ENCODE data around the gene OGFOD3.

The OGFOD3 gene

DNA sequence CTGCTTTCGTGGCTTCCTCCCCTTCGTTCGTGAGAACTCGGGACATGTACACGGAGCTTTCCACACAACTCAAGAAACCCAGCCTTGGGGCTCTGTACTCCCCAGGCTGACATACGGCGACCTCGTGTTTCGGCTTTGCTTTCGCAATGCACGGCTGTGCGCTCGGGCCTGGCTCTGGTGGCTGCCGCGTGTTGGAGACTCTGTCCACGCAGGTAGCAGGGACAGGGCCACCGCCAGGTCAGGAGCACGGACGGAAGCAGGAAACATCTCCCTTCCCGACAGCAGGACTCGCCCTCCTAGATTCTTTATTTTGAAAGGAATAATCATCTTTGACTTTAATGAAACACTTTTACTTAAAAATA is 29.5 kb downstream of the OGFOD3 start:
- no peaks in the 10 kb centered on the region for H3K9me3 ChIP-seq (replicated peaks; ENCODE audit: low read length)
- H3K4me3 ChIP-seq (ENCODE audit: low read length): no peak overlapping the region
- no peak overlapping the region for H3K4me2 ChIP-seq (ENCODE audit: low read length)
- no peak overlapping the region for H3K9ac ChIP-seq (ENCODE audit: low read depth, low read length)
- peaks cover 14% of the 10 kb centered on the region for H3K4me1 ChIP-seq (ENCODE audit: control insufficient read depth, insufficient read depth, low read length)
- H3K36me3 ChIP-seq (ENCODE audit: insufficient read depth, low read length): peaks cover 6% of the 10 kb centered on the region
- H3K27me3 ChIP-seq (ENCODE audit: control insufficient read depth, insufficient read depth, low read length): peaks cover 44% of the 10 kb centered on the region

DNA sequence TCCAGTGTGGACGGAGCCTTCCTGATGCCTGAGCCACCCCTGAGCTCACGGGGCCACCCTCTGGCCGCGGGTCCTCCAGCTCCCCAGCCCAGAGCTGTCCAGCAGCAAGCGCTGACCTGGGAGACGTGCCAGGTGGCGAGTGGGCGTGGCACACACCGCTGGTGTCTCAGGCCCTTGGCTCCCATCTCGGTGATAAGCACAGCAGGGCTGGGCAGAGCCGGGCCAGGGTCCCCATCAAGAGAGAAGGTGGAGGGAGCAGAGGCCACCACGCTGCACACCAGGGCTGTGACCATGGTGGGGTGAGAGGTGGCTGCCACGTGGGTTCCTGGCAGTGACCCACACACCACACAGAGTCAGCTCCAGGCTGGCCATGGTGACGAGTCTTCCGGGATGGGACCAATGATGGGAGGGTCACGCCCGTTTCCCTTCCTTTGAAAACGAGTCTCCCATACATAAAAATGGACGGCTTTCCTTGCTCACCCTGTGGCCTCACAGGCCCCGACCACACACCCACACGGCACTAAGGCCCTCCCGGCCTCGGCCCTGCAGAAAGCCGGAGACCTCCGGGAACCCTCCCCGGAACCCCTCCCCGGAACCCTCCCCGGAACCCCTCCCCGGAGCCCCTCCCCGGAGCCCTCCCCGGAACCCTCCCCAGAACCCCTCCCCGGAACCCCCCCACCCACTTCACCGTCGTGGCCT is 30.0 kb downstream of the OGFOD3 start:
- peaks cover 4% of the 10 kb centered on the region for H3K36me3 ChIP-seq (ENCODE audit: insufficient read depth, low read length)
- H3K9ac ChIP-seq (ENCODE audit: low read depth, low read length): no peak overlapping the region
- no peak overlapping the region for H3K4me3 ChIP-seq (ENCODE audit: low read length)
- peaks cover 14% of the 10 kb centered on the region for H3K4me1 ChIP-seq (ENCODE audit: control insufficient read depth, insufficient read depth, low read length)
- peak overlapping the region; percentile 7 for H3K4me2 ChIP-seq (ENCODE audit: low read length)
- H3K9me3 ChIP-seq (replicated peaks; ENCODE audit: low read length): no peaks in the 10 kb centered on the region
- H3K27me3 ChIP-seq (ENCODE audit: control insufficient read depth, insufficient read depth, low read length): peaks cover 49% of the 10 kb centered on the region

DNA sequence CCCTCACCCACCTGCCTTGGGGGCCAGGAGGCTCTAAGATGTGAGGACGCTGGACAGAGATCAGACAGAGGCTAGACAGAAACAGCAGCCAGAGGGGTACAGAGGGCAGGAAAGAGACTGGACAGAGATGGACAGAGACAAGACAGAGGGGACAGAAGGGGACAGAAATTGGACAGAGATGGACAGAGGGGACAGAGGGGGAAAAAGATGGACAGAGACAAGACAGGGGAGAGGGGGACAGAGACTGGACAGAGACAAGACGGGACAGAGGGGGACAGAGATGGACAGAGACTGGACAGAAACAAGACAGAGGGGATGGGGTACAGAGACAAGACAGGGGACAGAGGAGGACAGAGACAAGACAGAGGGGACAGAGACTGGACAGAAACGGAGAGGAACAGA is 30.7 kb downstream of the OGFOD3 start:
- Histone ChIP-seq H3K4me1 (ENCODE audit: control insufficient read depth, insufficient read depth, low read length) (peaks cover 14% of the 10 kb centered on the region), H3K9ac (ENCODE audit: low read depth, low read length) (no peak overlapping the region), H3K4me2 (ENCODE audit: low read length) (no peak overlapping the region), H3K27me3 (ENCODE audit: control insufficient read depth, insufficient read depth, low read length) (peaks cover 50% of the 10 kb centered on the region), H3K9me3 (replicated peaks; ENCODE audit: low read length) (no peaks in the 10 kb centered on the region), H3K36me3 (ENCODE audit: insufficient read depth, low read length) (no peaks in the 10 kb centered on the region), H3K4me3 (ENCODE audit: low read length) (no peak overlapping the region)

DNA sequence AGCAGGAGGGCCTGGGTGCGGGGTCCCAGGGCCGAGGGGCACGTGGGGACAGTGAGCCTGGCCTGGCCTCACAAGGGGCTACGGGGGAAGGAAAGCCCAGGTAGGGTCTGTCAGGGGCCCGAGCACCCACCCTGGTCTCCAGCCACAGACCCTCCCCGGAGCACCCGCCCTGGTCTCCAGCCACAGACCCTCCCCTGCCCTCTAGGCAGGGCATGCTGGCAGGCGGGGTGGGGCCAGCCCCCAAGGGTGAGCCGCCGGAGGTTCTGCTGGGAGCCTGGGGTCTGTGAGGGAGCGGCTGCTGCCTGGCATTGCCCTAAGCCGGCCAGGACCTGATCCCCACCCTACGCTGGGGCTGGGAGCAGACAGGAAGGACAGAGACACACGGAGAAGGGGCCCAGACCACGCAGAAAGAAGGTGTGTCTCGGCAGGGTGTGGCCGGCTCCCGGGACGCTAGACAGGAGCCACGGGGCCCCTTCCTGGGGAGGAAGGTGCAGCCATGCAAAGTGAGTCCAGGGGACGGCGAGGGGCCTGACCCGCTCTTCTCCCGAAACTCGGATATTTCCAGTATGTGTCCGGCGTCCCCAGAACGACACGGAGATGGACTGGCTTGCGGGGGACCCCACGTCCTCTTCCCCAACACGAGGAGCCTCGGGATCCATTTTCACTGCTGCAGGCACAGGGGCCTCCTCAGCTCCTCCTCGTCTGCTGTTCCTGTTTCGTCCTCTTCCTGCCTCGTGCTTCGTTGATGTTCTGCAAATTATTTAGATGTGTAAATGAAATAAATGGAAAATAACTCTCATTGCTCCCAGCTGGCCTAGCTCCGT is 31.3 kb downstream of the OGFOD3 start:
- Histone ChIP-seq H3K27me3 (ENCODE audit: control insufficient read depth, insufficient read depth, low read length) (peaks cover 50% of the 10 kb centered on the region), H3K4me2 (ENCODE audit: low read length) (no peak overlapping the region), H3K9ac (ENCODE audit: low read depth, low read length) (no peak overlapping the region)

DNA sequence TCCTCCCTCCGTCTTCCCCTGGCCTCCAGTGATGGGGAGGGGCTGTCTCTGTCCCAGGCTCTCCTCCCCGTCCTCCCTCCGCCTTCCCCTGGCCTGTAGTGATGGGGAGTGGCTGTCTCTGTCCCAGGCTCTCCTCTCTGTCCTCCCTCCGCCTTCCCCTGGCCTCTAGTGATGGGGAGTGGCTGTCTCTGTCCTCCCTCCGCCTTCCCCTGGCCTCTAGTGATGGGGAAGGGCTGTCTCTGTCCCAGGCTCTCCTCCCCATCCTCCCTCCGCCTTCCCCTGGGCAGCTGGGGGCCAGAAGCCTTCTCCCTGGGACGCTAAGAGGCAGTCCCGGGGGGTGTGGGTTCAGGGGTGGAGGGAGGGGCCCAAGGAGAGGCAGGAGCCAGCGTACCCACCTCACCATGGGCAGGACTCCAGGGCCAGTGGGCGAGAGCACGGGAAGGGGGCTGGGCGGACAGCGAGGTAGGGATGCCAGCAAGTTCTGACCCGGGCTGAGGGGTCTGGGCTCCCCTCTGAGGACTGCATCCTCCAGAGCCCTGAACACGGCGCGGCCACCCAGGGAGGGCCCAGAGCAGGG is 32.0 kb downstream of the OGFOD3 start:
- no peaks in the 10 kb centered on the region for H3K9me3 ChIP-seq (replicated peaks; ENCODE audit: low read length)
- H3K9ac ChIP-seq (ENCODE audit: low read depth, low read length): no peak overlapping the region
- H3K4me1 ChIP-seq (ENCODE audit: control insufficient read depth, insufficient read depth, low read length): peaks cover 17% of the 10 kb centered on the region
- H3K36me3 ChIP-seq (ENCODE audit: insufficient read depth, low read length): no peaks in the 10 kb centered on the region
- H3K4me3 ChIP-seq (ENCODE audit: low read length): no peak overlapping the region
- peaks cover 54% of the 10 kb centered on the region for H3K27me3 ChIP-seq (ENCODE audit: control insufficient read depth, insufficient read depth, low read length)
- H3K4me2 ChIP-seq (ENCODE audit: low read length): no peak overlapping the region

More for the DNA sequence above, 31.3 kb downstream of the OGFOD3 start:
- no peaks in the 10 kb centered on the region for H3K9me3 ChIP-seq (replicated peaks; ENCODE audit: low read length)
- H3K36me3 ChIP-seq (ENCODE audit: insufficient read depth, low read length): no peaks in the 10 kb centered on the region
- no peak overlapping the region for H3K4me3 ChIP-seq (ENCODE audit: low read length)
- H3K4me1 ChIP-seq (ENCODE audit: control insufficient read depth, insufficient read depth, low read length): peaks cover 14% of the 10 kb centered on the region

DNA sequence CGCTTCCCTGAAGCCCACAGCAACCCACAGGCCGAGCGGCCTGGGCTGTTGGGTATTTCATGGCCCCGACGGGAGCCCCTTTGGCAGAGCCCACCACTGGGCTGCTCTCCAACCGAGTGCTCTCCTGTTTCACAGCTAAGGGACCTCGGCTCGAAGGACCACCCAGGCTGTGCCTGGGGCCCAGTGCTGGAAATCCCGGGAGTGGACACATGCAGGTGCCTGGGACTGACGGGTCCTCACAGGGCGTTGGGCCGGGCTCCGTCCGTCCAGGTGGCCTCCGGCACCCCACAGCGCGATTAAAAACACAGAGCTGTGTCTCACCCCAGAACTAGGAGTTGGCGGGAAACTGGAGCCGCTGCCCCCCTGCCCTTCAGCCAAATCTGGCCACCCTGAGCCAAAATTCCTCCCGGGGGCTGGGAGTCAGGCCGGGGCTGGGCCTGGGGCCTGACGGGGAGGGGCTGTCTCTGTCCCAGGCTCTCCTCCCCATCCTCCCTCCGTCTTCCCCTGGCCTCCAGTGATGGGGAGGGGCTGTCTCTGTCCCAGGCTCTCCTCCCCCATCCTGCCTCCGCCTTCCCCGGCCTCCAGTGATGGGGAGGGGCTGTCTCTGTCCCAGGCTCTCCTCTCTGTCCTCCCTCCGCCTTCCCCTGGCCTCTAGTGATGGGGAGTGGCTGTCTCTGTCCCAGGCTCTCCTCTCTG is 32.7 kb downstream of the OGFOD3 start:
- Histone ChIP-seq H3K4me2 (ENCODE audit: low read length) (no peak overlapping the region), H3K27me3 (ENCODE audit: control insufficient read depth, insufficient read depth, low read length) (peaks cover 60% of the 10 kb centered on the region)

DNA sequence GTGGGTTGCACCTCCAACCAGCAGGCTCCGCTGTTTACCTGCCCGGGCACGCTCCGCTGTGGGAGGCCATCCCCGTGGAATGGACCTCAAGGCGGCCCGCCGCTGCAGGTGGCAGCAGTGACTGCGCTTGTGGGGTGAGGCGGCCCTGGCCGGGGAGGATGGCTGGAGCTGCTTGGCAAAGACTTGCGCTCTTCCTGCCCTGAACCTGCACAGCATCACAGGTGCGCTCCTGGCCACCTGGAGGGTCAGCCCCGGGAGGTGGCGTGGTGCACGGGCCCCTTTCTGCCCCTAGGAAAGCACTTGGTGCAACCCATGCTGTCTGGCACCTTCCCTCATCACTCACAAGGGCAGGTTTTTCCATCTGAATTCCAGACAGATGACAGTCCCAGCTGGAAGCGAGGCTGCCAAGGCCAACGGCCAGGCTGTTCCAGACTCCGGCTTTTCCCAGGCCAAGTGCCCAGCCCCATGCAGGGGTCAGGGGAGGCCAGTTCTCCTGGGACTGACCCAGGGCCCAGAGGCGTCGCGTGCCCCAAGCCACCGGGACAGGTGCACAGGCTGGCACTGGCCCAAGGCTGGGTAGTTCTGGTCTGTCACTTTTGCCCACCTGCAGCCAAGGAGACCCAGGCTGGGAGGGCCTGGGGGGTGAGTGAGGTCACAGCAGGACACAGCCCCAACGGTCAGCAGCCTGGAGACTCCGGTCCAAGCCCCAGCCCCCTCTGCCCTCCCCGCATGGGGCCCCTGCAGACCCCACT is 33.5 kb downstream of the OGFOD3 start:
- H3K27me3 ChIP-seq (ENCODE audit: control insufficient read depth, insufficient read depth, low read length): peaks cover 66% of the 10 kb centered on the region

More for the DNA sequence above, 32.7 kb downstream of the OGFOD3 start:
- Histone ChIP-seq H3K9ac (ENCODE audit: low read depth, low read length) (no peak overlapping the region), H3K4me1 (ENCODE audit: control insufficient read depth, insufficient read depth, low read length) (peaks cover 23% of the 10 kb centered on the region), H3K36me3 (ENCODE audit: insufficient read depth, low read length) (no peaks in the 10 kb centered on the region), H3K4me3 (ENCODE audit: low read length) (no peak overlapping the region), H3K9me3 (replicated peaks; ENCODE audit: low read length) (no peaks in the 10 kb centered on the region)

DNA sequence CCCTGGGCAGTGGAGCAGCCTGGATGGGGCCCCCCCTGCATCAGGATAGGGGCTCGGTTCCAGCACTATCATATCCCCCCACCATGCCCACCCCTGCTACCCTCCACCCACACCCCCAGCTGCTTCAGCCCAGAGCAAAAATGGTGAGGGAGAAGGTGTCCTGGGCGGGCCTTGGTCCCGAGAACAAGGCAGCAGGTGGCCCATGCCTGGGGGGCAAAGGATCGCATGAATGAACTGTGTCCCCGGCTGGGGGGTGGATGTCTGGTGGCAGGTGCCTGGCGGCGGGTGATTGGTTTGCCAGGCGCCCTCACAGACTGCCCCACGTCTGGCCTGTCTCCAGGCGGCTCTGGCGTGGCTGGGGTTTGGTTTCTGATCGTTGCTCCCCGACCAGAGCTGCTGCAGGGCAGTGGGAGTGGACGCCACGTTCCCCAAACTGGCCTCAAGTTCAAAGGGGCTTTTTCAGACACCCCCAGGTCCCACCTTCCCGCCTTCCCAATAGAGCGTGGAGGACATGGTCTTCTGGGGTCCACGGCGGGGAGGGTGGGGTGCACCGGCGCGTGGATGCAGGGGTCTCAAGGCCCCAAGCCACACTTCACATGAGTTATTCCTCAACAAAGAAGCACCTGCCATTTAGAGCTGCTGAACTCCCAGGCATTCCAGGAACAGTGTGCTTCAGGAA is 34.2 kb downstream of the OGFOD3 start:
- Histone ChIP-seq H3K4me3 (ENCODE audit: low read length) (no peak overlapping the region), H3K27me3 (ENCODE audit: control insufficient read depth, insufficient read depth, low read length) (peaks cover 72% of the 10 kb centered on the region), H3K9me3 (replicated peaks; ENCODE audit: low read length) (no peaks in the 10 kb centered on the region), H3K4me1 (ENCODE audit: control insufficient read depth, insufficient read depth, low read length) (peaks cover 24% of the 10 kb centered on the region), H3K36me3 (ENCODE audit: insufficient read depth, low read length) (no peaks in the 10 kb centered on the region), H3K9ac (ENCODE audit: low read depth, low read length) (no peak overlapping the region), H3K4me2 (ENCODE audit: low read length) (no peak overlapping the region)

More for the DNA sequence above, 33.5 kb downstream of the OGFOD3 start:
- H3K4me1 ChIP-seq (ENCODE audit: control insufficient read depth, insufficient read depth, low read length): peaks cover 24% of the 10 kb centered on the region
- H3K9me3 ChIP-seq (replicated peaks; ENCODE audit: low read length): no peaks in the 10 kb centered on the region
- H3K36me3 ChIP-seq (ENCODE audit: insufficient read depth, low read length): no peaks in the 10 kb centered on the region
- H3K9ac ChIP-seq (ENCODE audit: low read depth, low read length): no peak overlapping the region
- no peak overlapping the region for H3K4me2 ChIP-seq (ENCODE audit: low read length)
- no peak overlapping the region for H3K4me3 ChIP-seq (ENCODE audit: low read length)

DNA sequence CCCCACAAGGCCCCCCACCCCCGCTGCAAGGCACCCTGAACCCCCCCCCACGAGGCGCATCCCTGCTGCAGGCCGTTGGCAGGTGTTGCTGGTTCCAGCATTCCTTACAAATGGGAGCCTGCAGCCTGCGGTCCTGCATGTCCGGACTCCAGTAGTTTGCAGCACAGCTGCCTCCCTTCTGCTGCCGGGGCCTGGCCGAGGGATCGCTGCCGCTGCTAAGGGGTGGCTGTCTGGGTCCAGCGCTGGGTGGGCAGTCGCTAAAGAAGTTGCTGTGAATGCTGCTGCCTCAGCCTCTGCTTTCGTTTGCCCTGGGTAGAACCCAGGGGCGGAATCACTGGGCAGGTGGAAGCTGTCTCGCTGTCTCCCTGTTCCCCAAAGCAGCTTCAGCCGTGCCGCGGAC is 35.0 kb downstream of the OGFOD3 start:
- Histone ChIP-seq H3K4me1 (ENCODE audit: control insufficient read depth, insufficient read depth, low read length) (peaks cover 24% of the 10 kb centered on the region), H3K27me3 (ENCODE audit: control insufficient read depth, insufficient read depth, low read length) (peaks cover 78% of the 10 kb centered on the region), H3K36me3 (ENCODE audit: insufficient read depth, low read length) (no peaks in the 10 kb centered on the region), H3K9ac (ENCODE audit: low read depth, low read length) (no peak overlapping the region), H3K4me3 (ENCODE audit: low read length) (no peak overlapping the region), H3K4me2 (ENCODE audit: low read length) (no peak overlapping the region), H3K9me3 (replicated peaks; ENCODE audit: low read length) (no peaks in the 10 kb centered on the region)

DNA sequence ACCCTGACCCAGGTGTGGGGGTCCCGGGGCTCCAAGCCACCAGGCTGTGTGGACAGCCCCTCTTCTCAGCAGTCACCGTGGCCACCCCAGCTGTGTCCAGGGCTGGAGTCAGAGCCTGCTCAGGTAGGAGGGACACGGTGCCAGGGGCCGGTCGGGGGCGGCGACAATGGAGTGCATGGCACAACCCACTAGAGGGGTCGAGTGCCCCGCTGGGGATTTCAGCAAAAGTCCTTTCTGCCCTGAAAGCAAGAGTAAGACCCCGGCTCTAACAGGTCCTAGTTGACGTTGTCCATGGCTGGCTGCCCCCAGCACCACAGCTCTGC is 35.5 kb downstream of the OGFOD3 start:
- Histone ChIP-seq H3K4me2 (ENCODE audit: low read length) (no peak overlapping the region), H3K4me3 (ENCODE audit: low read length) (no peak overlapping the region), H3K27me3 (ENCODE audit: control insufficient read depth, insufficient read depth, low read length) (peaks cover 79% of the 10 kb centered on the region), H3K36me3 (ENCODE audit: insufficient read depth, low read length) (no peaks in the 10 kb centered on the region), H3K9me3 (replicated peaks; ENCODE audit: low read length) (no peaks in the 10 kb centered on the region), H3K9ac (ENCODE audit: low read depth, low read length) (no peak overlapping the region), H3K4me1 (ENCODE audit: control insufficient read depth, insufficient read depth, low read length) (peaks cover 20% of the 10 kb centered on the region)

Data from skeletal muscle satellite cell (primary cell).